A673 (cell line): ENCODE data around the gene SH3BP2.

ENCODE experiments used
- EZH2 ChIP-seq: fragments of 200-600 bp; sonication (generic); IDR thresholded peaks from 2 replicates; pipeline ENCODE4 v1.6.1; 2017; ENCODE audit warnings: borderline replicate concordance, low read depth, mild to moderate bottlenecking, mixed read lengths, antibody characterized with exemption, low read length; ENCODE audit not compliant: poor library complexity, severe bottlenecking
- TF ChIP-seq, protein P1 (sequence below): fragments of 300-800, 200-600 bp; sonication (generic); conservative IDR thresholded peaks from 2 replicates; pipeline ENCODE4 v1.5.1; 2017; ENCODE audit warnings: low read depth, mild to moderate bottlenecking, antibody characterized with exemption, low read length, moderate library complexity, mixed read lengths

GRCh38 chr4:2848449-2848848 lies 55.6 kb downstream of the SH3BP2 start:
- TF ChIP-seq, protein P1, sequence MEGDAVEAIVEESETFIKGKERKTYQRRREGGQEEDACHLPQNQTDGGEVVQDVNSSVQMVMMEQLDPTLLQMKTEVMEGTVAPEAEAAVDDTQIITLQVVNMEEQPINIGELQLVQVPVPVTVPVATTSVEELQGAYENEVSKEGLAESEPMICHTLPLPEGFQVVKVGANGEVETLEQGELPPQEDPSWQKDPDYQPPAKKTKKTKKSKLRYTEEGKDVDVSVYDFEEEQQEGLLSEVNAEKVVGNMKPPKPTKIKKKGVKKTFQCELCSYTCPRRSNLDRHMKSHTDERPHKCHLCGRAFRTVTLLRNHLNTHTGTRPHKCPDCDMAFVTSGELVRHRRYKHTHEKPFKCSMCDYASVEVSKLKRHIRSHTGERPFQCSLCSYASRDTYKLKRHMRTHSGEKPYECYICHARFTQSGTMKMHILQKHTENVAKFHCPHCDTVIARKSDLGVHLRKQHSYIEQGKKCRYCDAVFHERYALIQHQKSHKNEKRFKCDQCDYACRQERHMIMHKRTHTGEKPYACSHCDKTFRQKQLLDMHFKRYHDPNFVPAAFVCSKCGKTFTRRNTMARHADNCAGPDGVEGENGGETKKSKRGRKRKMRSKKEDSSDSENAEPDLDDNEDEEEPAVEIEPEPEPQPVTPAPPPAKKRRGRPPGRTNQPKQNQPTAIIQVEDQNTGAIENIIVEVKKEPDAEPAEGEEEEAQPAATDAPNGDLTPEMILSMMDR = no peak
- TF ChIP-seq EZH2 = no peak
